Sigmoid colon (tissue), 7 donors: Measurements from ENCODE around the gene PTPN13. TPM values are rescaled to one million over a fixed set of nuclear protein-coding genes. Genes with fewer than 3 reads are reported as not detected.

Experiments used
- DNase-seq: peaks from one replicate; pipeline ENCODE4 v3.0.0-alpha.2; 2019
- H3K27ac ChIP-seq, 4 donors: fragments of 200-600 bp; sonication (generic); one replicate each; pipeline ENCODE4 v1.5.1; 2016 to 2019; ENCODE audit warnings: mild to moderate bottlenecking in 1 of 4
- H3K27me3 ChIP-seq, 3 donors: fragments of 200-600 bp; sonication (generic); one replicate each; pipeline ENCODE4 v1.5.1; 2019; ENCODE audit warnings: mild to moderate bottlenecking in 1 of 3
- H3K36me3 ChIP-seq, 4 donors: fragments of 200-600 bp; sonication (generic); one replicate each; pipeline ENCODE4 v1.5.1; 2016 to 2019
- H3K4me1 ChIP-seq, 4 donors: fragments of 200-600 bp; sonication (generic); one replicate each; pipeline ENCODE4 v1.5.1; 2017 to 2019
- H3K4me3 ChIP-seq, 4 donors: fragments of 200-600 bp; sonication (generic); one replicate each; pipeline ENCODE4 v1.5.1; 2017 to 2019; ENCODE audit warnings: mild to moderate bottlenecking in 2 of 4, moderate library complexity in 1 of 4
- H3K9me3 ChIP-seq, 4 donors: fragments of 200-600 bp in 3 of 4; sonication (generic) in 3 of 4; one replicate each; pipeline versions ENCODE4 v1.5.1 to v1.6.1; 2013 to 2019
- CTCF ChIP-seq, 4 experiments: fragments of 450-650 bp in 3 of 4; fragments of 200-600 bp in 1 of 4; IDR thresholded peaks; one replicate each; pipeline ENCODE4 v1.5.1; 2016 to 2019; ENCODE audit warnings: antibody characterized with exemption in 4 of 4, mild to moderate bottlenecking in 3 of 4, moderate library complexity in 2 of 4
- EP300 ChIP-seq, 4 donors: sonication (generic); formaldehyde crosslinking; IDR thresholded peaks; one replicate each; pipeline ENCODE4 v1.6.1; 2017; ENCODE audit warnings: antibody characterized with exemption in 4 of 4
- POLR2A ChIP-seq, 2 donors: fragments of 450-650 bp; IDR thresholded peaks; one replicate each; pipeline ENCODE4 v1.6.1; 2016; ENCODE audit warnings: antibody characterized with exemption in 2 of 2, mild to moderate bottlenecking in 2 of 2, moderate library complexity in 2 of 2
- POLR2AphosphoS5 ChIP-seq, 4 donors: sonication (generic); formaldehyde crosslinking; IDR thresholded peaks; one replicate each; pipeline ENCODE4 v1.6.1; 2017; ENCODE audit warnings: antibody characterized with exemption in 4 of 4
- WGBS, 2 donors: extraction: QIAGEN DNeasy Blood & Tissue Kit; methylation state at CpG; one replicate each; pipeline ENCODE4 v1.1.7; 2013; 5-methylcytosine and 5-hydroxymethylcytosine counted together
- intact Hi-C: fragments of 100-400 bp; cut with DNase I; formaldehyde crosslinking; loops from one replicate; pipeline ENCODE4 v1.15.1; 2023
- polyA plus RNA-seq, 3 donors: library from polyadenylated mRNA; stranded (reverse); fragments of 200-250 nt; gene quantifications; one replicate each; pipeline ENCODE4 v1.2.3, GENCODE V29; 2013
- total RNA-seq, 4 donors: library from RNA; depleted of rRNA; stranded (reverse); fragments of >200 nt; gene quantifications; one replicate each; pipeline ENCODE4 v1.1.0, GENCODE V29; 2016
- donor health status: healthy with polysubstance abuse.
- donor health status: Bipolar disorder and iron deficiency.
- donor health status: healthy.

The PTPN13 gene
- total and polyA plus RNA-seq, 7 donors: 0.60 to 16.1 (median 9.9) TPM

- DNase-seq: no peak
- intact Hi-C loops: no loop called here
- Histone ChIP-seq H3K9me3 (no peaks in the 10 kb centered on the region), H3K27me3 (no peaks in the 10 kb centered on the region), H3K36me3 (no peaks in the 10 kb centered on the region), H3K27ac (no peak overlapping the region), H3K4me3 (no peak overlapping the region), H3K4me1 (no peaks in the 10 kb centered on the region)
- 53 to 81% methylated on average over 2 of the region's 2 CpGs for WGBS, 2 donors
- TF ChIP-seq POLR2AphosphoS5 (IDR thresholded peaks at IDR 0.05) (no peak), CTCF (IDR thresholded peaks at IDR 0.05) (no peak), POLR2A (IDR thresholded peaks at IDR 0.05) (no peak), EP300 (IDR thresholded peaks at IDR 0.05) (no peak)
Observed at GRCh38 chr4:86565651-86566050, 28.5 kb upstream of the PTPN13 start.

- no peaks in the 10 kb centered on the region for H3K4me1 ChIP-seq
- DNase-seq: no peak
- no peaks in the 10 kb centered on the region for H3K9me3 ChIP-seq
- no peaks in the 10 kb centered on the region for H3K27me3 ChIP-seq
- no peak for TF ChIP-seq POLR2AphosphoS5 (IDR thresholded peaks at IDR 0.05)
- no peak for TF ChIP-seq POLR2A (IDR thresholded peaks at IDR 0.05)
- no peak for TF ChIP-seq EP300 (IDR thresholded peaks at IDR 0.05)
- no peak for TF ChIP-seq CTCF (IDR thresholded peaks at IDR 0.05)
- no peak overlapping the region for H3K27ac ChIP-seq
- intact Hi-C loops: no loop called here
- WGBS, 2 donors: 86 to 88% methylated on average over 6 of the region's 6 CpGs
- H3K4me3 ChIP-seq: no peak overlapping the region
- H3K36me3 ChIP-seq: no peaks in the 10 kb centered on the region
Observed at GRCh38 chr4:86569103-86569870, 24.8 kb upstream of the PTPN13 start.

GRCh38 chr4:86579941-86580340 lies 14.2 kb upstream of the PTPN13 start:
- TF ChIP-seq POLR2A (IDR thresholded peaks at IDR 0.05): no peak
- no peak for TF ChIP-seq POLR2AphosphoS5 (IDR thresholded peaks at IDR 0.05)
- TF ChIP-seq CTCF (IDR thresholded peaks at IDR 0.05): no peak
- no peak for TF ChIP-seq EP300 (IDR thresholded peaks at IDR 0.05)
- no peak overlapping the region for H3K27ac ChIP-seq
- no peaks in the 10 kb centered on the region for H3K4me1 ChIP-seq
- intact Hi-C loops: no loop called here
- WGBS, 2 donors: 78 to 86% methylated on average over 6 of the region's 6 CpGs
- no peak for DNase-seq
- no peaks in the 10 kb centered on the region for H3K36me3 ChIP-seq
- H3K9me3 ChIP-seq: no peaks in the 10 kb centered on the region
- H3K4me3 ChIP-seq: no peak overlapping the region
- no peaks in the 10 kb centered on the region for H3K27me3 ChIP-seq

- Histone ChIP-seq H3K4me1 (no peaks in the 10 kb centered on the region), H3K36me3 (no peaks in the 10 kb centered on the region), H3K27me3 (no peaks in the 10 kb centered on the region), H3K4me3 (no peak overlapping the region), H3K9me3 (no peaks in the 10 kb centered on the region), H3K27ac (no peak overlapping the region)
- intact Hi-C loops: no loop called here
- DNase-seq: no peak
- 7 to 54% methylated on average over 2 of the region's 2 CpGs for WGBS, 2 donors
- TF ChIP-seq POLR2AphosphoS5 (IDR thresholded peaks at IDR 0.05): no peak
- TF ChIP-seq CTCF (IDR thresholded peaks at IDR 0.05): no peak
- TF ChIP-seq EP300 (IDR thresholded peaks at IDR 0.05): no peak
- TF ChIP-seq POLR2A (IDR thresholded peaks at IDR 0.05): no peak
Observed at GRCh38 chr4:86582410-86582809, 11.7 kb upstream of the PTPN13 start.

GRCh38 chr4:86586160-86586572 lies 7.9 kb upstream of the PTPN13 start:
- no peaks in the 10 kb centered on the region for H3K27me3 ChIP-seq
- 47 to 53% methylated on average over 4 of the region's 4 CpGs for whole genome bisulfite sequencing, 2 donors
- TF ChIP-seq POLR2A (IDR thresholded peaks at IDR 0.05) (no peak), EP300 (IDR thresholded peaks at IDR 0.05) (no peak), CTCF (IDR thresholded peaks at IDR 0.05) (no peak), POLR2AphosphoS5 (IDR thresholded peaks at IDR 0.05) (no peak)

More at GRCh38 chr4:86586160-86586572, 7.9 kb upstream of the PTPN13 start:
- intact Hi-C loops: no loop called here
- Histone ChIP-seq H3K9me3 (no peaks in the 10 kb centered on the region), H3K4me3 (no peak overlapping the region), H3K36me3 (no peaks in the 10 kb centered on the region), H3K4me1 (no peaks in the 10 kb centered on the region), H3K27ac (peak overlapping the region in 1 of 4 donors; percentile 2)
- no peak for DNase-seq
